Endothelial cell (in vitro differentiated cells): ENCODE results near the gene TRPV4. TPM values are rescaled to one million over a fixed set of nuclear protein-coding genes. Genes with fewer than 3 reads are reported as not detected.

Experiments used
- DNase-seq: peaks from one replicate; pipeline ENCODE4 v3.0.0; 2021; ENCODE audit warnings: low spot score
- H3K27ac Mint-ChIP-seq: one replicate; pipeline ENCODE4 v1.8.0; 2021; ENCODE audit warnings: mixed read lengths, inconsistent platforms; ENCODE audit not compliant: unreplicated experiment
- H3K27me3 Mint-ChIP-seq: one replicate; pipeline ENCODE4 v1.8.0; 2021; ENCODE audit warnings: mild to moderate bottlenecking, moderate library complexity, mixed read lengths, inconsistent platforms; ENCODE audit not compliant: unreplicated experiment
- H3K36me3 Mint-ChIP-seq: one replicate; pipeline ENCODE4 v1.8.0; 2021; ENCODE audit warnings: mild to moderate bottlenecking, low read depth, mixed read lengths, inconsistent platforms; ENCODE audit not compliant: unreplicated experiment
- H3K4me1 Mint-ChIP-seq: one replicate; pipeline ENCODE4 v1.8.0; 2021; ENCODE audit warnings: mild to moderate bottlenecking, mixed read lengths, inconsistent platforms; ENCODE audit not compliant: unreplicated experiment
- H3K4me3 Mint-ChIP-seq: one replicate; pipeline ENCODE4 v1.8.0; 2021; ENCODE audit warnings: mild to moderate bottlenecking, mixed read lengths, inconsistent platforms; ENCODE audit not compliant: unreplicated experiment
- H3K9me3 Mint-ChIP-seq: one replicate; pipeline ENCODE4 v1.8.0; 2021; ENCODE audit warnings: mixed read lengths, inconsistent platforms; ENCODE audit not compliant: unreplicated experiment
- total RNA-seq: library from RNA; stranded (reverse); fragmentation: NEBNext Ultra II Directional; extraction: Animal tissue kit (Norgen Biotek cat#: 25700); gene quantifications from one replicate; pipeline ENCODE4 v1.2.1, GENCODE V29; 2021; ENCODE audit not compliant: unreplicated experiment
- TF ChIP-seq, protein P1 (sequence below): fragments of 200-600 bp; sonication (generic); IDR thresholded peaks from one replicate; pipeline ENCODE4 v1.5.0; 2021; ENCODE audit warnings: antibody characterized with exemption; ENCODE audit not compliant: unreplicated experiment

Gene TRPV4
- total RNA-seq, 1 donor from 2014 or later: 7.0 TPM

DNA sequence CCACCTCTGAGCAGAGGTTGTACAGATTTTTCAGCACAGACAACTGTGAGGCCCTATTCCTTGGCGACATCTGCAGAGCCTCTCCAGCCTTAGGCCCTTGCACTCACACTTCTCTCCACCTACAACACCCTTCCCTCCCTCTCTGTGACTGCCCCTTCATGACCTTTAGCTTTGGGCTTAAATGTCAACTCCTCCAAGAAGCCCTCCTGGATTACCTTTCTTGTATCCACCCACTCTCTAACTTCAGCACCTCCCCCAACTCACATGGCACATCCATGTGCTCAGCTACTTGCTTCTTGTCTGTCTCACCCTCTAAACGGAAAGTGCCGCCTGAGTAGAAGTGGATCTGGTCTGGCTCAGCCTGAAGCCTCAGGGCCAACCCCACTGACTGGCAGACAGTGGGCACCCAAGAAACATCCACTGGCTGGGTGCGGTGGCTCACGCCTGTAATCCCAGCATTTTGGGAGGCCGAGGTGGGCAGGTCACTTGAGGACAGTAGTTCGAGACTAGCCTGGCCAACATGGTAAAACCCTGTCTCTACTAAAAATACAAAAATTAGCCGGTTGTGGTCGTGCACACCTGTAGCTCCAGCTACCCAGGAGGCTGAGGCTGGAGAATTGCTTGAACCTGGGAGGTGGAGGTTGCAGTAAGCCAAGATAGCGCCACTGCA lies 22.1 kb downstream of the TRPV4 start:
- Mint-ChIP-seq H3K4me3 (no peak overlapping the region), H3K4me1 (no peaks in the 10 kb centered on the region), H3K27me3 (peaks cover 2% of the 10 kb centered on the region), H3K27ac (no peak overlapping the region), H3K36me3 (no peaks in the 10 kb centered on the region), H3K9me3 (no peaks in the 10 kb centered on the region)
- no peak for DNase-seq
- TF ChIP-seq, protein P1, sequence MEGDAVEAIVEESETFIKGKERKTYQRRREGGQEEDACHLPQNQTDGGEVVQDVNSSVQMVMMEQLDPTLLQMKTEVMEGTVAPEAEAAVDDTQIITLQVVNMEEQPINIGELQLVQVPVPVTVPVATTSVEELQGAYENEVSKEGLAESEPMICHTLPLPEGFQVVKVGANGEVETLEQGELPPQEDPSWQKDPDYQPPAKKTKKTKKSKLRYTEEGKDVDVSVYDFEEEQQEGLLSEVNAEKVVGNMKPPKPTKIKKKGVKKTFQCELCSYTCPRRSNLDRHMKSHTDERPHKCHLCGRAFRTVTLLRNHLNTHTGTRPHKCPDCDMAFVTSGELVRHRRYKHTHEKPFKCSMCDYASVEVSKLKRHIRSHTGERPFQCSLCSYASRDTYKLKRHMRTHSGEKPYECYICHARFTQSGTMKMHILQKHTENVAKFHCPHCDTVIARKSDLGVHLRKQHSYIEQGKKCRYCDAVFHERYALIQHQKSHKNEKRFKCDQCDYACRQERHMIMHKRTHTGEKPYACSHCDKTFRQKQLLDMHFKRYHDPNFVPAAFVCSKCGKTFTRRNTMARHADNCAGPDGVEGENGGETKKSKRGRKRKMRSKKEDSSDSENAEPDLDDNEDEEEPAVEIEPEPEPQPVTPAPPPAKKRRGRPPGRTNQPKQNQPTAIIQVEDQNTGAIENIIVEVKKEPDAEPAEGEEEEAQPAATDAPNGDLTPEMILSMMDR: no peak

DNA sequence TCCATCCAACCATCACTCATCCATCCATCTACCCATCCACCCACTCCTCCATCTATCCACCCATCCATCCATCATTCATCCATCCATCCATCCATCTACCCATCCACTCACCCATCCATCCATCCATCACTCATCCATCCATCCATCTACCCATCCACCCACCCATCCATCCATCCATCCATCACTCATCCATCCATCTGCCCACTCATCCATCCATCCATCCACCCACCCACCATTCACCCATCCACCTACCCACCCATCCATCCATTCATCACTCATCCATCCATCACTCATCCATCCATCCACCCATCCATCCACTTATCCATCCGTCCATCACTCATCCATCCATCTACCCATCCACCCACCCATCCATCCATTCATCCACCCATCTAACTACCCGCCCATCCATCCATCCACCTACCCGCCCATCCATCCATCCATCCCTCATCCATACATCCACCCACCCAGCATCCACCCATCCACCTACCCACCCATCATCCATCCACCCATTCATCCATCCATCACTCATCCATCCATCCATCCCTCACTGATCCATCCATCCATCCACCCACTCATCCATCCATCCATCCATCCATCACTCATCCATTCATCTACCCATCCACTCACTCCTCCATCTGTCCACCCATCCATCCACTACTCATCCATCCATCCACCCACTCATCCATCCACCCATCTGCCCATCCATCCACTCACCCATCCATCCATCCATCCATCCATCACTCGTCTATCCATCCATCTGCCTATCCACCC lies 24.1 kb downstream of the TRPV4 start:
- no peak for DNase-seq
- no peaks in the 10 kb centered on the region for H3K4me1 Mint-ChIP-seq
- no peak overlapping the region for H3K27ac Mint-ChIP-seq
- H3K4me3 Mint-ChIP-seq: no peak overlapping the region
- no peaks in the 10 kb centered on the region for H3K9me3 Mint-ChIP-seq
- no peaks in the 10 kb centered on the region for H3K36me3 Mint-ChIP-seq
- H3K27me3 Mint-ChIP-seq: peaks cover 2% of the 10 kb centered on the region
- TF ChIP-seq, protein P1: no peak

DNA sequence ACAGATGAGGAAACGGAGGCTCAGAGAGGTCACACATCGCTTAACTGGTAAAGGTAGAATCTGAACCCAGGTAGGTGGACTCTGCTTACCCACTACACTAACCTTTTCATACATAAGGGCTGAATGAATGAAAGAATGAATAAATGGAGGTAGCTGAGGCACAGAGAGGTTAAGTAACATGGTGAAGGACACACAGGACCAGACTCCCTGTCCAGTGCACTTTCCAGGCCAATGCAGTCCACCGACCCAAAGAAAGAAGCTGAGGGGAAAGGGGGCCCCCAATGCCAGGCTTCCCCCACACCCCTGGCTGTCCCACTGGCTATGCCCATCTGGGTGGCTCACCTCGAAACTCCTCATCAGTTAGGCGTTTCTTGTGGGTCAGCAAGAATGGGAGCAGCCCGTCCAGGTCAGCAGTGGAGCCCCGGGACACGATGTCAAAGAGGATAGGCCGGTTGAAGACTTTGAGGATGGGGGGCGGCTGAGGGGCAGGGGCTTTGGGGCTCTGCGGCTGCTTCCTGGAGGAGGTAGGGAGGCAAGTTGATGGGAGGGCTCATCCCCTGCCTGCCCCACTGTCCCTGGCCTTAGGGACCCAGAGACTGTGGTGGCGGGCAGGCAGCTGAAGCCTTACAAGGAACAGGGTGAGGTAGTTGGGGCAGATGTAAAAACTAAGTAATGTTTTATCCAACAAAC lies 25.1 kb downstream of the TRPV4 start:
- H3K36me3 Mint-ChIP-seq: no peaks in the 10 kb centered on the region
- peaks cover 2% of the 10 kb centered on the region for H3K27me3 Mint-ChIP-seq
- no peak overlapping the region for H3K27ac Mint-ChIP-seq
- no peak for DNase-seq
- no peak overlapping the region for H3K4me3 Mint-ChIP-seq
- TF ChIP-seq, protein P1: no peak
- no peaks in the 10 kb centered on the region for H3K9me3 Mint-ChIP-seq
- H3K4me1 Mint-ChIP-seq: no peaks in the 10 kb centered on the region

DNA sequence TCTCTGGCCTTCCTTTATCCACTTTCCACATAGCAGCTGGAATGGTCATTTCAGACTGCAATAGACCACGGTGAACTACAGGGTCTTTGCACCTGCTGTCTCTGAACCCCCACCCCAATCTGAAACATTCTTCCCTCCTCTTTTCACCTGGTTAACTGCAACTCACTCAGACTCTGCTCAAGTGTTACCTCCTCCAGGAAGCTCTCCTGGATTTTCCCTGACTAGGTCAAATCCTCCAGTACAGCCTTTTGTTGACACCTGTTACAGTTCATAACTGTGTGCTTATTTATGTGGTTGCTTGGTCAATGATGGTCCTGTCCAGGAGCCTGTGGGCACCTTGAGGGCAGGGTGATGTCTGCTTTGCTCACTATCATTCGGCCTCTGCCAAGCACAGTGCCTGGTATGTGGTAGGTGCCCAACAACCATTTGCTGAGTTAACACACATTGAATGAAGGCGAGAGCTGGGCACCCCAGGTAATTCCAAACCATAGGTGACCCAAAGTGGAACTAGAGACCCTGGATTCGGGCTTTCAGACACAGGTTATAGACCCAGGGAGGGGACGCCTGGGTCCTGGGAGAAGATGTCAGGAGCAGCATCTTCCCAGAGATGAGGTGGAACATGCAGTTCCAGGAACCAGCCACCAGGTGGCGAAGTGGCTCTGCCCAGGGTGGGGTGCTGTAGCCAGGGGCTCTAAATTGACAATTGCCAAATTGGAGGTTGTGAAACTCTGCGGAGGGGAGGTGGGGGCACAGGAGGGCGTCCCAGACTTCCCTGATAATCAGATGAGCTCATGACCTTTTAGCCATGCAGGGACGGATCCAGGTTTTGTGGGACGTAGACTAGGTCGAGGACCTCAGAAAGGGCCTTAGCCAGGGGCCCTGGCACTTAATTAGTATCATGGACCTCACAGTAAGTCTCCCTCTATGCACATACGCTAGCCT lies 28.1 kb downstream of the TRPV4 start:
- TF ChIP-seq, protein P1: peak; percentile 98
- H3K4me1 Mint-ChIP-seq: no peaks in the 10 kb centered on the region
- H3K36me3 Mint-ChIP-seq: no peaks in the 10 kb centered on the region
- no peak overlapping the region for H3K27ac Mint-ChIP-seq
- H3K4me3 Mint-ChIP-seq: no peak overlapping the region
- no peaks in the 10 kb centered on the region for H3K27me3 Mint-ChIP-seq
- DNase-seq: peak; percentile 70
- no peaks in the 10 kb centered on the region for H3K9me3 Mint-ChIP-seq
